Right ventricle myocardium superior (tissue), 1 donor: Measurements from ENCODE around the gene TMEM255B. TPM values are rescaled to one million over a fixed set of nuclear protein-coding genes. Genes with fewer than 3 reads are reported as not detected.
A peak's percentile ranks its signal among the peaks of the same experiment; 100 is the strongest.

Experiments
- ATAC-seq: fragments of 200-7000 bp; cut with Tn5 transposase; one replicate; pipeline ENCODE4 v1.9.1; 2020; ENCODE audit warnings: mild to moderate bottlenecking; ENCODE audit not compliant: poor library complexity
- DNase-seq: peaks from one replicate; pipeline ENCODE4 v3.0.0-alpha.2; 2020
- intact Hi-C: fragments of 100-400 bp; cut with DNase I; formaldehyde crosslinking; loops from one replicate; pipeline ENCODE4 v1.11.2; 2022
- total RNA-seq: library from RNA; stranded (reverse); fragmentation: NEBNext Ultra II Directional; extraction: Animal tissue kit (Norgen Biotek cat#: 25700); gene quantifications from one replicate; pipeline ENCODE4 v1.2.1, GENCODE V29; 2021
- donor health status: DM: no; HTN: yes; CAD: no; lungs with severe emphysema.

TMEM255B gene
- total RNA-seq, 1 donor from 2014 or later: 6.9 TPM

DNA sequence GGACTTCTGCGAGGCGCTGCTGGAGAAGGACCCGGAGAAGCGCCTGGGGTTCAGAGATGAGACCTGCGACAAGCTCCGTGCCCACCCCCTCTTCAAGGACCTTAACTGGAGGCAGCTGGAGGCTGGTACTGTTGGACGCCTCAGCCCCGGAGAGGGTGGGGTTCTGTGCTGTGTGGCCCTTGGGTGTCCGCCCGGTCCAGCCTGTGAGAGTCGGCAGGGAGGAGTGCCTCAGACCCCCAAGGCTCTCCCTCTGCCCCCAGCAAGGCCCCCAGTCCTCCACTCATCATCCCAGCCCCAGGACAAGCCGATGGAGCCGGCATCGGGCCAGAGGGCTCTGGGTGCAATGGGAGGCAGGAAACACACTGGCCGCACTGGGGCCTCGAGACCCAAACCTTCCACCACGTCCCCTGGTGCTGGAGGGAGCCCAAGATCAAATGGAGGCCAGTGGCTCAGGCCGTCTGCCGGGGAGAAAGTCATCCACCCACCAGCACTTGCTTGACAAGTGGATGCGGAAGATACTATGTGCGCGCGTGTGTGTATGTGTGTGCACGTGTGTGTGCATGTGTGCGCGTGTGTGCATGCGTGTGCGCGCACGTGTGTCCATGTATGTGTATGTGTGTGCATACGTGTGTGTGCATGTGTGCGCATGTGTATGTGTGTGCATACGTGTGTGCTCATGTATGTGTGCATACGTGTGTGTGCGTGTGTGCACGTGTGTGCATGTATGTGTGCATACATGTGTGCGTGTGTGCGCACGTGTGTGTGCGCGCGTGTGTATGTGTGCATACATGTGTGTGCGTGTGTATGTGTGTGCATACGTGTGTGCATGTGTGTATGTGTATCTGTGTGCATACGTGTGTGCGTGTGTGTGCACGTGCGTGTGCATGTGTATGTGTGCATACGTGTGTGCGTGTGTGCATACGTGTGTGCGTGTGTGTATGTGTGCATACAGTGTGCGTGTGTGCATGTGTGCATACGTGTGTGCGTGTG is 25.8 kb upstream of the TMEM255B start:
- ATAC-seq: no peak
- peak; percentile 31 for DNase-seq

DNA sequence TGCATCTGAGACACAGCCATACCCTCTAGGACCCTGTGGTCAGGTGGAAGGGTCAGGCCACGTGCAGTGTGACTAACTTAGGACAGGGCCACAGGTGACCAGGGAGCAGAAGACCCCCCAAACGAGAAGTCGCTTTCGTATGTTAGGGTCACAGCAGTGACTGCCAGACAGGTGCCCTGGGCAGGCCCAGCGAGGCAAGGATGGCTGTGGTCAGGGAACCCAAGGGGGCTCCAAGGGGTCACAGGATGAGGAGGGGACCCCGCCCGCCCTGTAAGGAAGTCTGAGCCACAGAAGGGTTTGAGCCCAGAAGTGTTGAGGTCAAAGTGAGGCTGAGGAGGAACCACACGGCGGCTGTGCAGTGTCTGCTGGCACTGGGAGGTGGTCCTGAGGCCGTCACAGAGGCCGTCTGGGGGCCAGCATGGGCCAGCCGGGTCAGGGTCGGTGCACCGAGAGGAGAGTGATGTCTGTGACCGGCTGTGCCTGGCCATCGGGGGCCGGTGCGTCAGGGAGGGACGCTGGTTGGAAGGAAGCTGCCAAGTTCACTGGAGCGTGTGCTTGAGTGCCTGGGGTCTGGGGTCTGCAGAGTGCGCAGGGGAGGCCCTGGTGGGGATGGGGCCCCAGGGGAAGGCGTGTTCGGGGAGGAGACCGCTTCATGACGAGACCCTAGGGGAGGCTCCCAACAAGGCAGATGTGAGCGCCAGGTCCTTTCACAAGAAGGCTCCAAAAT is 24.8 kb upstream of the TMEM255B start:
- DNase-seq: peak; percentile 24
- intact Hi-C loops: no loop called here
- ATAC-seq: no peak

More for the DNA sequence above, 25.8 kb upstream of the TMEM255B start:
- intact Hi-C loops: no loop called here

DNA sequence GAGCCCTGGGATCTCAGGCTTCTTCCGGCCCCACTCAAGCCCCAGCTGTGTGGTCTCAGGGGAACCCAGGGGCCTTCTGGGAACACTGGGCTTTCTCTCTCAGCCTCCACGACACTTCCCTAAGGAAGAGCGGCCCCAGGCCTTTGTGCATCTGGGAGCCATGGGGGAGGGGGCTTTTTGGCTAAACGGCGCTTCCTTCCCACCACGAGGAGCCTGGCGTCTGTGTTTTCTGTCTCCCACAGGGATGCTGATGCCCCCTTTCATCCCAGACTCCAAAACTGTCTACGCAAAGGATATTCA is 24.2 kb upstream of the TMEM255B start:
- peak; percentile 22 for DNase-seq
- intact Hi-C loops: no loop called here
- ATAC-seq: no peak

GRCh38 chr13:113735194-113735593 is 23.8 kb upstream of the TMEM255B start:
- intact Hi-C loops: no loop called here
- DNase-seq: no peak
- ATAC-seq: no peak

DNA sequence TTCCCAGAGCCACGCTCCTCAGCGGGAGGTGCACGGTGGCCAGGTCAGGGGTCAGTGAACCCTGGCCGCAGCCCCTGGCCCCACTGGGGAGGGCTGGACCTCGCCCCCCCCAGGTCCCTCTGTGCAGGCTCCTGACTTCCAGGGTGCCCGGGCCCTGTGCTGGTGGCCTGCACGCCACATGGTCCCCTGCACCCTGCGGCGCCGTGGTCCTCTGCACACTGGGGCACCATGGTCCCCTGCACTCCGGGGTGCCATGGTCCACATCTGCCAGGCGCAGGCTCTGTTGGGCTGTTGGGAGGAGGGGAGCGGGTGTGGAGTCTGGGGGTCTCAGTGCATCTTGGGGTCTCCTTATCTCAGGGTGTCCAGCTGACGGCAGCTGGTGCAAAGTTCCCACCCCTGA is 23.3 kb upstream of the TMEM255B start:
- intact Hi-C loops: no loop called here
- ATAC-seq (no peak), DNase-seq (peak; percentile 35)

DNA sequence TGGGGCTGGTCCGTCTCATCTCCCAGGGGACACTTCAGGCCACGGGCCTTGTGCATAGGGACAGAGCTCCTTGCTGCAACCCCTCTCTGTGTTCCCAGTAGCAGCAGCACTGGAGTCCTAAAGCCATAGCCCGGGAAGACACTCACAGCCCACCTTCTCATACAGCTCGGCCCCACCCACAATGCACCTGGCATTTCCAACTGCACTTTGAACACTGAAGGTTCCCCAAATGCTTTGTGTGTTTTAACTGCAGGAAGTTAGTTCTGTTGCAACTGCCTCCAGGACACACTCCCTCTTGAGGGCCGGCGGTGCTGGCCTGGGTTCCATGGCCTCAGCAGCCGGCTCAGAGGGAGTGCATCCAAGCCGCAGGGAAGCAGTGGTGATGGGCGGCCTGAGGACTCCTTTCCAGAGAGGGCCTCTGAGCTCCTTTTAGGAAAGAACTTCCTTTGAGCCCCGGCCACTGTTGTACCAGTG is 22.7 kb upstream of the TMEM255B start:
- intact Hi-C loops: no loop called here
- DNase-seq: peak; percentile 34
- ATAC-seq: no peak

GRCh38 chr13:113737803-113738202 is 21.2 kb upstream of the TMEM255B start:
- DNase-seq: no peak
- intact Hi-C loops: no loop called here

GRCh38 chr13:113739527-113740285 is 19.3 kb upstream of the TMEM255B start:
- intact Hi-C loops: no loop called here
- no peak for ATAC-seq
- DNase-seq: peak; percentile 27

More at GRCh38 chr13:113737803-113738202, 21.2 kb upstream of the TMEM255B start:
- no peak for ATAC-seq

DNA sequence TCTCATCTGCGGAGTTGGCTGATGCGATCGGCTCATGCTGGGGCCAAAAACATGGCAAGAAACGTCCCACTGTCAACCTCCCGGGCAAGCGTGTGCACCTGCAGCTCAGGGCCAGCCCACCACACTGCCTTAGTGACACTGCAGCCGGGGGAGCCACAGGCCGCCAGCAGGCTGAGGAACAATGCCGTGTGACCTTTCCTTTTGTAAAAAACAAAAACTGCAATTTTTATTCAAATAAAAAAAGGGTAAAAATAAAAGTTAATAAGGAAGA is 18.8 kb upstream of the TMEM255B start:
- intact Hi-C loops: no loop called here
- ATAC-seq (no peak), DNase-seq (no peak)

GRCh38 chr13:113740661-113741060 is 18.4 kb upstream of the TMEM255B start:
- no peak for ATAC-seq
- DNase-seq: peak; percentile 40
- intact Hi-C loops: no loop called here

DNA sequence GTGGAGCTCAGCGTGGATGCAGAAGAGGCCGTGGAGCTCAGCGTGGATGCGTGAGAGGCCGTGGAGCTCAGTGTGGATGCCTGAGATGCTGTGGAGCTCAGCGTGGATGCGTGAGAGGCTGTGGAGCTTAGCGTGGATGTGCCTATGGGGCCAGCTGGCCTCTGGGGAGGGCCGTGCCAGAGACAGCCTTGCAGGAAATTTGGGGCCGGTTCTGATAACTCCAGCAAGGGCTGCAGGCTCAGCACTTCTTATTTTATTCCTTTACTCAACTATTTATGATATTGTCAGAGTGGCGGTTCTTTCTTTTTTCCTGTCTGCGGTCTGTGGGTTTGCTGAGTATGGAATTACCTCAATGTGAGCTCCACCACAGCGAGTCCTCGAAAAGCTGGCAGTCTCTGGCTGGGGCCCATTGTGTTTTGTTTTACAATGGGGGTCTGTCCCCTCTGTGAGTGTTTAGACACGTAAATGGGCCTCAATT is 17.8 kb upstream of the TMEM255B start:
- intact Hi-C loops: no loop called here
- ATAC-seq (no peak), DNase-seq (peak; percentile 37)

GRCh38 chr13:113742000-113742441 is 17.0 kb upstream of the TMEM255B start:
- DNase-seq: peak; percentile 74

GRCh38 chr13:113742445-113743120 is 16.4 kb upstream of the TMEM255B start:
- ATAC-seq (no peak), DNase-seq (peak; percentile 41)
- intact Hi-C loops: no loop called here

More at GRCh38 chr13:113742000-113742441, 17.0 kb upstream of the TMEM255B start:
- peak; percentile 70 for ATAC-seq
- intact Hi-C loops: no loop called here

- ATAC-seq (no peak), DNase-seq (peak; percentile 30)
- intact Hi-C loops: no loop called here
Observed at GRCh38 chr13:113743366-113744195, 15.4 kb upstream of the TMEM255B start.

- intact Hi-C loops: no loop called here
- peak; percentile 27 for DNase-seq
- no peak for ATAC-seq
Observed at GRCh38 chr13:113744197-113745000, 14.6 kb upstream of the TMEM255B start.

- no peak for DNase-seq
- intact Hi-C loops: no loop called here
Observed at GRCh38 chr13:113745059-113745458, 14.0 kb upstream of the TMEM255B start.

More at GRCh38 chr13:113745059-113745458, 14.0 kb upstream of the TMEM255B start:
- ATAC-seq: no peak
